ENCODE data around the gene ACIN1. TPM values are rescaled to one million over a fixed set of nuclear protein-coding genes. Genes with fewer than 3 reads are reported as not detected.
"Not testable (repeated sequence)": the region's sequence is repeated elsewhere in the genome, so short reads cannot be mapped to it uniquely, and the experiment has no call there.

Gene ACIN1
- total and polyA plus RNA-seq, 2 of the 8 experiments (the other 6 are each of a cell fraction or from before 2014, with no cell fraction given): 132 to 233 TPM

DNA sequence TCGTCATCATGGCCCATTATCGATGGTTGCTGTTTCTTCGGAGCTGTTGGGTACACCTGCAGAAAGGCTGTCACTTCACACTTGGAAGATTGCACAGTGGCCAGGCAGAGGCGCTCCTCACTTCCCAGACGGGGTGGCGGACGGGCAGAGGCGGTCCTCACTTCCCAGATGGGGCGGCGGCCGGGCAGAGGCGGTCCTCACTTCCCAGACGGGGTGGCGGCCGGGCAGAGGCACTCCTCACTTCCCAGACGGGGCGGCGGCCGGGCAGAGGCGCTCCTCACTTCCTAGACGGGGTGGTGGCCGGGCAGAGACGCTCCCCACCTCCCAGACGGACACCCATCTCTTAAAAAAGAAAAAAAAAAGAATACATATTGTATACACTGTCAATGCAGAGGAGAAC is 13.2 kb upstream of the ACIN1 start:
- not testable (repeated sequence) for H2BK12ac ChIP-seq (ENCODE audit: low read depth, low read length); H3K9me3 ChIP-seq (ENCODE audit: insufficient read depth in 2 of 2, low read depth in 1 of 2, low read length in 1 of 2); H3K79me1 ChIP-seq (ENCODE audit: low read depth, low read length); H2BK5ac ChIP-seq (ENCODE audit: low read depth, low read length); H3K27ac ChIP-seq (ENCODE audit: low read depth, low read length); H3K4ac ChIP-seq (replicated peaks; ENCODE audit: insufficient read length, low read depth, low read length); H3K14ac ChIP-seq (ENCODE audit: insufficient read length); H3K23me2 ChIP-seq (ENCODE audit: low read depth, low read length); H3K23ac ChIP-seq (ENCODE audit: insufficient read length); H3K36me3 ChIP-seq (ENCODE audit: control insufficient read depth in 2 of 4, insufficient read depth in 4 of 4, low read length in 3 of 4); H2AK5ac ChIP-seq (ENCODE audit: low read depth, low read length); H4K5ac ChIP-seq (ENCODE audit: insufficient read length, low read depth, low read length); H3K9ac ChIP-seq (replicated peaks in 1 of 4; ENCODE audit: extremely low read depth in 1 of 4, low read depth in 3 of 4, low read length in 3 of 4); H3K27me3 ChIP-seq (replicated peaks in 1 of 4; ENCODE audit: control insufficient read depth in 3 of 4, extremely low read depth in 1 of 4, insufficient read depth in 3 of 4, low read length in 3 of 4); H2AFZ ChIP-seq (ENCODE audit: low read length); H4K20me1 ChIP-seq (replicated peaks in 1 of 2; ENCODE audit: control insufficient read depth in 1 of 2, insufficient read depth in 2 of 2, low read length in 2 of 2); H3K4me3 ChIP-seq (ENCODE audit: extremely low read depth in 1 of 4, insufficient read depth in 2 of 4, low read depth in 3 of 4, low read length in 4 of 4); FAIRE-seq; H3K56ac ChIP-seq (replicated peaks; ENCODE audit: insufficient read length, low read depth, low read length); H4K8ac ChIP-seq (ENCODE audit: extremely low read depth, insufficient read depth, low read length); H2BK120ac ChIP-seq (replicated peaks; ENCODE audit: low read depth, low read length); H3K4me2 ChIP-seq (ENCODE audit: insufficient read depth in 1 of 2, low read depth in 2 of 2, low read length in 2 of 2); H4K91ac ChIP-seq (replicated peaks; ENCODE audit: insufficient read length, low read length); H2BK15ac ChIP-seq (ENCODE audit: low read length); H3K18ac ChIP-seq (ENCODE audit: extremely low read depth, low read length); H3K79me2 ChIP-seq (ENCODE audit: control insufficient read depth in 1 of 2, insufficient read depth in 2 of 2, low read length in 2 of 2); H2BK20ac ChIP-seq (ENCODE audit: low read length)
- peak in 1 of 2 experiments; percentile 60; a peak in 1 of 3 replicates for TF ChIP-seq EP300 (IDR thresholded peaks at IDR 0.05; ENCODE audit: borderline replicate concordance in 1 of 2, low read depth in 2 of 2, low read length in 2 of 2)
- ChIA-PET POLR2A (ENCODE audit: partially characterized antibody) (interaction anchor here (0.6 to 1.4 kb wide), 2 partner anchors 18 to 27 kb away, joined by 3 to 5 read pairs; no protein-coding TSS in a partner anchor), CTCF (ENCODE audit: partially characterized antibody) (interaction anchor here (0.7 to 3.4 kb wide), 7 partner anchors 9 to 131 kb away, joined by 3 to 19 read pairs (median 5); no protein-coding TSS in a partner anchor)
- H3K4me1 ChIP-seq (replicated peaks in 1 of 4; ENCODE audit: control insufficient read depth in 3 of 4, insufficient read depth in 4 of 4, low read length in 3 of 4): peaks cover 6 to 16% (median 14%) of the 10 kb centered on the region in 4 experiments; a peak in 5 of 7 replicates
- DNase-seq (ENCODE audit: low read depth in 1 of 2, low spot score in 2 of 2): peak in 1 of 2 experiments; percentile 56
- 95% methylated on average over 23 of the region's 24 CpGs; no CpG with 5 or more reads in 1 of the 2 experiments for WGBS, 2 experiments (ENCODE audit: extremely low coverage in 1 of 2, insufficient coverage in 1 of 2, insufficient read length in 1 of 2, insufficient replicate concordance in 2 of 2, low coverage in 1 of 2, low lambda C conversion rate in 2 of 2, missing lambda C conversion rate in 1 of 2)

GRCh38 chr14:23107620-23108019 is 12.7 kb upstream of the ACIN1 start:
- FAIRE-seq: not testable (repeated sequence)

More at GRCh38 chr14:23107620-23108019, 12.7 kb upstream of the ACIN1 start:
- H3K79me1 ChIP-seq (ENCODE audit: low read depth, low read length); POLR2A ChIA-PET (ENCODE audit: partially characterized antibody); H3K4me3 ChIP-seq (ENCODE audit: extremely low read depth in 1 of 4, insufficient read depth in 2 of 4, low read depth in 3 of 4, low read length in 4 of 4); H3K9me3 ChIP-seq (ENCODE audit: insufficient read depth in 2 of 2, low read depth in 1 of 2, low read length in 1 of 2); H2BK15ac ChIP-seq (ENCODE audit: low read length); H4K8ac ChIP-seq (ENCODE audit: extremely low read depth, insufficient read depth, low read length); H2BK12ac ChIP-seq (ENCODE audit: low read depth, low read length); H3K36me3 ChIP-seq (ENCODE audit: control insufficient read depth in 2 of 4, insufficient read depth in 4 of 4, low read length in 3 of 4); DNase-seq (ENCODE audit: low read depth in 1 of 2, low spot score in 2 of 2); H2BK120ac ChIP-seq (replicated peaks; ENCODE audit: low read depth, low read length); H2AK5ac ChIP-seq (ENCODE audit: low read depth, low read length); H3K4me2 ChIP-seq (ENCODE audit: insufficient read depth in 1 of 2, low read depth in 2 of 2, low read length in 2 of 2); CTCF ChIA-PET (ENCODE audit: partially characterized antibody); H4K20me1 ChIP-seq (replicated peaks in 1 of 2; ENCODE audit: control insufficient read depth in 1 of 2, insufficient read depth in 2 of 2, low read length in 2 of 2); H2BK20ac ChIP-seq (ENCODE audit: low read length); H2BK5ac ChIP-seq (ENCODE audit: low read depth, low read length); H3K18ac ChIP-seq (ENCODE audit: extremely low read depth, low read length); H3K56ac ChIP-seq (replicated peaks; ENCODE audit: insufficient read length, low read depth, low read length); H4K91ac ChIP-seq (replicated peaks; ENCODE audit: insufficient read length, low read length); H3K27ac ChIP-seq (ENCODE audit: low read depth, low read length); H3K23me2 ChIP-seq (ENCODE audit: low read depth, low read length); H3K79me2 ChIP-seq (ENCODE audit: control insufficient read depth in 1 of 2, insufficient read depth in 2 of 2, low read length in 2 of 2); H3K4ac ChIP-seq (replicated peaks; ENCODE audit: insufficient read length, low read depth, low read length); H3K9ac ChIP-seq (replicated peaks in 1 of 4; ENCODE audit: extremely low read depth in 1 of 4, low read depth in 3 of 4, low read length in 3 of 4); H4K5ac ChIP-seq (ENCODE audit: insufficient read length, low read depth, low read length); H3K27me3 ChIP-seq (replicated peaks in 1 of 4; ENCODE audit: control insufficient read depth in 3 of 4, extremely low read depth in 1 of 4, insufficient read depth in 3 of 4, low read length in 3 of 4); H2AFZ ChIP-seq (ENCODE audit: low read length); H3K23ac ChIP-seq (ENCODE audit: insufficient read length); H3K14ac ChIP-seq (ENCODE audit: insufficient read length): not testable (repeated sequence)
- WGBS, 2 experiments (ENCODE audit: extremely low coverage in 1 of 2, insufficient coverage in 1 of 2, insufficient read length in 1 of 2, insufficient replicate concordance in 2 of 2, low coverage in 1 of 2, low lambda C conversion rate in 2 of 2, missing lambda C conversion rate in 1 of 2): 93% methylated on average over 3 of the region's 5 CpGs; no CpG with 5 or more reads in 1 of the 2 experiments
- peaks cover 6 to 15% (median 11%) of the 10 kb centered on the region in 4 experiments; a peak in 5 of 7 replicates for H3K4me1 ChIP-seq (replicated peaks in 1 of 4; ENCODE audit: control insufficient read depth in 3 of 4, insufficient read depth in 4 of 4, low read length in 3 of 4)
